Limb (tissue), 2 donors: ENCODE data around the gene SASS6.

Source experiments
- DNase-seq, 2 donors: peaks; one replicate each; pipeline ENCODE4 v3.0.0-alpha.2; 2016; ENCODE audit errors: extremely low spot score in 2 of 2

SASS6 gene

GRCh38 chr1:100132566-100133477 is at the start of gene SASS6, which contains the start of gene TRMT13:
Gene SASS6, minus strand, starts transcription at chr1:100132930. Its CDS starts 116 bp downstream, at chr1:100132814.
Gene TRMT13, plus strand, starts transcription at chr1:100133163. Its CDS starts 6 bp downstream, at chr1:100133169.
- peak; percentile 95 to 99 for DNase-seq

GRCh38 chr1:100178091-100178490 is 45.4 kb upstream of the SASS6 start, which contains the start of gene LRRC39:
Gene LRRC39, minus strand, starts transcription at chr1:100178256. Its CDS starts 9,740 bp downstream, at chr1:100168516.
- DNase-seq = no peak

- no peak for DNase-seq
These were observed 44.7 kb upstream of the SASS6 start for GRCh38 chr1:100177295-100178041.

GRCh38 chr1:100168051-100168450 is 35.3 kb upstream of the SASS6 start:
- no peak for DNase-seq

- no peak for DNase-seq
These were observed 32.0 kb upstream of the SASS6 start for GRCh38 chr1:100164702-100165101.

- DNase-seq = peak in 1 of 2 donors; percentile 15
These were observed 31.5 kb upstream of the SASS6 start for GRCh38 chr1:100164216-100164615.

- no peak for DNase-seq
These were observed 30.2 kb upstream of the SASS6 start for GRCh38 chr1:100162881-100163280.

GRCh38 chr1:100152271-100152670 is 19.5 kb upstream of the SASS6 start:
- no peak for DNase-seq

GRCh38 chr1:100151679-100152078 is 18.9 kb upstream of the SASS6 start:
- DNase-seq = no peak

GRCh38 chr1:100147875-100148274 is 15.1 kb upstream of the SASS6 start:
- no peak for DNase-seq

- no peak for DNase-seq
These were observed 14.2 kb upstream of the SASS6 start for GRCh38 chr1:100146958-100147357.

GRCh38 chr1:100145116-100145515 is 12.4 kb upstream of the SASS6 start:
- DNase-seq = no peak

GRCh38 chr1:100142343-100142742 is 9.6 kb upstream of the SASS6 start:
- DNase-seq = no peak

- no peak for DNase-seq
These were observed 8.5 kb upstream of the SASS6 start for GRCh38 chr1:100141192-100141591.

GRCh38 chr1:100137602-100138001 is 4.9 kb upstream of the SASS6 start:
- DNase-seq = no peak

- DNase-seq = no peak
These were observed 2.1 kb upstream of the SASS6 start for GRCh38 chr1:100134872-100135271.

GRCh38 chr1:100131623-100132022 is 1.1 kb downstream of the SASS6 start:
- no peak for DNase-seq

- DNase-seq = no peak
These were observed 2.1 kb downstream of the SASS6 start for GRCh38 chr1:100130552-100131077.

GRCh38 chr1:100127226-100127625 is 5.5 kb downstream of the SASS6 start:
- no peak for DNase-seq

GRCh38 chr1:100122177-100122576 is 10.6 kb downstream of the SASS6 start:
- DNase-seq = no peak

- DNase-seq = no peak
These were observed 17.2 kb downstream of the SASS6 start for GRCh38 chr1:100115524-100115923.

GRCh38 chr1:100109554-100110066 is 23.1 kb downstream of the SASS6 start:
- no peak for DNase-seq
